Measurements from ENCODE around the gene PIK3R5. TPM values are rescaled to one million over a fixed set of nuclear protein-coding genes. Genes with fewer than 3 reads are reported as not detected.

PIK3R5 gene
- total and polyA plus RNA-seq, 8 donors = 0.90 to 29.8 (median 5.1) TPM; not detected in 1

- no peak for TF ChIP-seq CTCF (IDR thresholded peaks at IDR 0.05)
- TF ChIP-seq EP300 (IDR thresholded peaks at IDR 0.05) = no peak
- no peak for TF ChIP-seq POLR2AphosphoS5 (IDR thresholded peaks at IDR 0.05)
- intact Hi-C loops (cut with DNase I; ENCODE audit: low total_unique reads) = no loop called here
- 75 to 85% (median 82%) methylated on average over 13 of the region's 13 CpGs for WGBS, 5 donors
- peaks cover 0 to 15% (median 11%) of the 10 kb centered on the region in 4 donors for H3K4me1 ChIP-seq
- no peak for DNase-seq
- H3K4me3 ChIP-seq = no peak overlapping the region
- no peaks in the 10 kb centered on the region for H3K9me3 ChIP-seq
- H3K27me3 ChIP-seq = peaks cover 0 to 55% (median 15%) of the 10 kb centered on the region in 3 donors
- H3K27ac ChIP-seq = no peak overlapping the region
- no peaks in the 10 kb centered on the region for H3K36me3 ChIP-seq
These were observed 94.4 kb downstream of the PIK3R5 start for GRCh38 chr17:8871081-8871581.

- H3K36me3 ChIP-seq = no peaks in the 10 kb centered on the region
- no peak overlapping the region for H3K4me3 ChIP-seq
- intact Hi-C loops (cut with DNase I; ENCODE audit: low total_unique reads) = no loop called here
- TF ChIP-seq EP300 (IDR thresholded peaks at IDR 0.05) (no peak), POLR2AphosphoS5 (IDR thresholded peaks at IDR 0.05) (no peak), POLR2A (IDR thresholded peaks at IDR 0.05) (no peak), CTCF (IDR thresholded peaks at IDR 0.05) (no peak)
- peaks cover 0 to 54% (median 15%) of the 10 kb centered on the region in 3 donors for H3K27me3 ChIP-seq
- H3K4me1 ChIP-seq = peaks cover 0 to 15% (median 11%) of the 10 kb centered on the region in 4 donors
- H3K27ac ChIP-seq = no peak overlapping the region
- no peaks in the 10 kb centered on the region for H3K9me3 ChIP-seq
- no peak for DNase-seq
- WGBS, 5 donors = 82 to 89% (median 87%) methylated on average over 13 of the region's 13 CpGs
These were observed 95.0 kb downstream of the PIK3R5 start for GRCh38 chr17:8870406-8871040.

GRCh38 chr17:8869114-8869815 is 96.2 kb downstream of the PIK3R5 start:
- no peak overlapping the region for H3K27ac ChIP-seq
- intact Hi-C loops (cut with DNase I; ENCODE audit: low total_unique reads) = no loop called here
- TF ChIP-seq POLR2A (IDR thresholded peaks at IDR 0.05) (no peak), POLR2AphosphoS5 (IDR thresholded peaks at IDR 0.05) (no peak), CTCF (IDR thresholded peaks at IDR 0.05) (no peak), EP300 (IDR thresholded peaks at IDR 0.05) (no peak)
- DNase-seq = no peak
- H3K27me3 ChIP-seq = peaks cover 0 to 47% (median 14%) of the 10 kb centered on the region in 3 donors
- H3K36me3 ChIP-seq = no peaks in the 10 kb centered on the region
- H3K4me1 ChIP-seq = peaks cover 0 to 13% (median 8%) of the 10 kb centered on the region in 4 donors
- WGBS, 5 donors = 43 to 61% (median 51%) methylated on average over 11 of the region's 11 CpGs
- no peaks in the 10 kb centered on the region for H3K9me3 ChIP-seq
- no peak overlapping the region for H3K4me3 ChIP-seq

- DNase-seq = no peak
- Histone ChIP-seq H3K27me3 (peaks cover 0 to 40% (median 7%) of the 10 kb centered on the region in 3 donors), H3K4me1 (peaks cover 0 to 6% (median 1%) of the 10 kb centered on the region in 4 donors), H3K27ac (no peak overlapping the region), H3K36me3 (no peaks in the 10 kb centered on the region), H3K4me3 (no peak overlapping the region), H3K9me3 (no peaks in the 10 kb centered on the region)
- WGBS, 5 donors = 77 to 87% (median 80%) methylated on average over 4 of the region's 4 CpGs
- TF ChIP-seq CTCF (IDR thresholded peaks at IDR 0.05) = no peak
- TF ChIP-seq POLR2AphosphoS5 (IDR thresholded peaks at IDR 0.05) = no peak
- TF ChIP-seq EP300 (IDR thresholded peaks at IDR 0.05) = no peak
- no peak for TF ChIP-seq POLR2A (IDR thresholded peaks at IDR 0.05)
- intact Hi-C loops (cut with DNase I; ENCODE audit: low total_unique reads) = no loop called here
These were observed 97.0 kb downstream of the PIK3R5 start for GRCh38 chr17:8868529-8868951.

Measured in stomach (tissue), 9 donors.